ENCODE measurements around the gene PSME3IP1.
"Not testable (repeated sequence)": the region's sequence is repeated elsewhere in the genome, so short reads cannot be mapped to it uniquely, and the experiment has no call there.

Gene PSME3IP1

DNA sequence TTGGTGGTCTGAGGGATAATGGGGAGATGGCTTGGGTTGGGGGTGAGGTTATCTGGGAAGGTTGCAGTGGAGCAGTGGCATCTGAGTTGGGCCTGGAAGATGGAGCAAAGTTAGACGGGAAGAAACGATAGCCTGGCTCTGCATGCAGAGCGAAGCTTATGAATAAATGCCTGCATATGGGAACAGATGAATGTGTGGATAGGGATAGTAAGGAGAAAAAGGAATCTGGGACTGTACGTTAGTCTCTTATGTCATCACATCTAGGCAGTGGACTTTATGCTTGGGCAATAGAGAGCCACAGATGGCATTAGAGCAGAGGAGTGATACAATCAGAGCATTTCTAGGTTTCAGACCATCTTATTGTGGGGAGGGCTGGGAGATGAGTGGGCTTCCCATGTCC, 60.5 kb downstream of the PSME3IP1 start:
- no peak for DNase-seq (ENCODE audit: low read depth in 2 of 2)

DNA sequence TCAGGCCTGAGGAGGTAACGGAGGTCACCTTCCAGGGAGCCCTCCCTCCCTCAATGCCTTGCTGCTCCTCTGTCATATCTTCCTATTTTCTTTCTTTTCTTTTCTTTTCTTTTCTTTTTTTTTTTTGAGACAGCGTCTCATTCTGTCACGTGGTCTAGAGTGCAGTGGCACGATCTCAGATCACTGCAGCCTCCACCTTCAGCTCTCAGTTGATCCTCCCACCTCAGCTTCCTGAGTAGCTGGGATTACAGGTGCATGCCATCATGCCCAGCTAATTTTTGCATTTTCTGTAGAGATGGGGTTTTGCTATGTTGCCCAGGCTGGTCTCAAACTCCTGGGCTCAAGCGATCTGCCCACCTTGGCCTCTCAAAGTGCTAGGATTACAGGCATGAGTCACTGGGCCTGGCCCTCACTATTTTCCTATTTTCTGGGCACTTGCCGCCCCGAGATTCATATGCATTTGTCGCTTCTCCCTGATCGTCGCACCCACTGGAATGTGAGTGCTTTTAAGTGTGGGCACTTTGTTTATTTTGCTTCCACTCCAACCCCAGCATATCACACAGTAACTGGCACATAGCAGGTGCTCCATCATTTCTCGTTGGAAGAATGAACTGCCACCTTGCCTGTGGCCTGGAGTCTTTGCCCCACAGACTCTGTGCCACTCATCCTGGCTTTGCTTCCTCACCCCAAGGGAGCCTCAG, 61.7 kb downstream of the PSME3IP1 start:
- no peak for DNase-seq (ENCODE audit: low read depth in 2 of 2)

GRCh38 chr16:57123216-57123973, 62.4 kb downstream of the PSME3IP1 start:
- DNase-seq (ENCODE audit: low read depth in 2 of 2): no peak

- DNase-seq (ENCODE audit: low read depth in 2 of 2): no peak
These were observed 67.3 kb downstream of the PSME3IP1 start for GRCh38 chr16:57118461-57119084.

GRCh38 chr16:57115514-57116182, 70.2 kb downstream of the PSME3IP1 start:
- no peak for DNase-seq (ENCODE audit: low read depth in 2 of 2)

GRCh38 chr16:57115168-57115513, 70.7 kb downstream of the PSME3IP1 start:
- no peak for DNase-seq (ENCODE audit: low read depth in 2 of 2)

GRCh38 chr16:57113664-57114063, 72.2 kb downstream of the PSME3IP1 start:
- no peak for DNase-seq (ENCODE audit: low read depth in 2 of 2)

DNA sequence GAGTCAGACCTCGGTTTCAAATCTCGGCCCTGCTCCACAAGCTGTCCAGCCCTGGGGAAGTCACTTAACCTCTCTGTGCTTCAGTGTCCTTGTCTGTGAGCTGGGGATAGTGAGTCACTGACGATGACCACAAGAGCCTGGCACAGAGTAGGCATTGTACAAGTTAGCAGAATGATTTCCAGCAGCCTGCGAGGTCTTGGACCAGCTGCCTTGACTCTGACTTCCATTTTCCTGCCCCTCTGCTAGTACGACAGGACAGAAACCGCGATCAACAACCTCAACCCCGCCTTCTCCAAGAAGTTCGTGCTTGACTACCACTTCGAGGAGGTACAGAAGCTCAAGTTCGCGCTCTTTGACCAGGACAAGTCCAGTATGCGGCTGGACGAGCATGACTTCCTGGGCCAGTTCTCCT, 72.8 kb downstream of the PSME3IP1 start:
- DNase-seq (ENCODE audit: low read depth in 2 of 2): no peak

DNA sequence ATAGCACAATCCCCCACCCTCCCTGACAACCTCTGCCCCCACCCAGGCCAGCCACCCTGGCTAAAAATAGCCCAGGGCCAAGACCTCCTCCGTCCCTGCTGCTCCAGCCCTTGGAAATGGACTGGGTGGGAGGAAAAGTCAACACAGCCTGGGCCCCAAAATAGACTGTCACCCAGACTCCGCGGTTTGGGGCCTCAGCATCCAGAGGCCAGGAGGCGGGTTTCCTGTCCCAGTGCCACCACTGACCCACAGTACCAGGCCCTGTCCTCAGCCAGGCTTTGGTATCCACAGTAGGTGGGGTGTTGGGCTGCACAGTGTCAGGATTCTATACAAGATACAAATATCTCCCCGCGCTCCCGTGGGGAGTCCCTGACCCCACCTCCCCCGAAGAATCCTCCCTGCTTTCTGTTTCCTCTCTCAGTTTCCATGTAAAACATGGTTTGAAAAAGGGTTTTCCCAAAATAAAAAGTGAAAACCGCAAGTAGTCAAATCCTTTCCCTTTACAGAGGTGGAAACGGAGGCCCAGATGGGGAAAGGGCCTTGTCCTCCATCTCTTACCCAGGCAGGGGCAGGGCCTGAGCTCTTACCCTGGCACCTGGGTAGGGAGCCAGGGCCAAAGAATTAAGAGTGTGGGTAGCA, 73.3 kb downstream of the PSME3IP1 start:
- no peak for DNase-seq (ENCODE audit: low read depth in 2 of 2)

GRCh38 chr16:57111420-57111819, 74.4 kb downstream of the PSME3IP1 start:
- DNase-seq (ENCODE audit: low read depth in 2 of 2): no peak

DNA sequence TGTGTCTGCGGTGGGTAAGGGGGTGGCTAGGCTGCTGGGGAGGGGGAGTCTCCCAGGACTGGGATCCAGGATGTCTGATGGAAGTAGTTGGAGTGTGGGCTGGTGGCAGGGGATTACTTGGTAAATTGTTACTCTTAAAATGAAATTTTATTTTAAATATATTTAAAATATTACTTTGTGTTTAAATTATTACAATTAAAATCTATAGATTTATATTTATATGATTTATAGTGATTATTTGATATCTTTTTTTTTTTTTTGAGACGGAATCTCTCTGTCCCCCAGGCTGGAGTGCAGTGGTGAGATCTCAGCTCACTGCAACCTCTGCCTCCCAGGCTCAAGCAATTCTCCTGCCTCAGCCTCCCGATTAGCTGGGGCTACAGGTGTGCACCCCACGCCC, 74.9 kb downstream of the PSME3IP1 start:
- no peak for DNase-seq (ENCODE audit: low read depth in 2 of 2)

DNA sequence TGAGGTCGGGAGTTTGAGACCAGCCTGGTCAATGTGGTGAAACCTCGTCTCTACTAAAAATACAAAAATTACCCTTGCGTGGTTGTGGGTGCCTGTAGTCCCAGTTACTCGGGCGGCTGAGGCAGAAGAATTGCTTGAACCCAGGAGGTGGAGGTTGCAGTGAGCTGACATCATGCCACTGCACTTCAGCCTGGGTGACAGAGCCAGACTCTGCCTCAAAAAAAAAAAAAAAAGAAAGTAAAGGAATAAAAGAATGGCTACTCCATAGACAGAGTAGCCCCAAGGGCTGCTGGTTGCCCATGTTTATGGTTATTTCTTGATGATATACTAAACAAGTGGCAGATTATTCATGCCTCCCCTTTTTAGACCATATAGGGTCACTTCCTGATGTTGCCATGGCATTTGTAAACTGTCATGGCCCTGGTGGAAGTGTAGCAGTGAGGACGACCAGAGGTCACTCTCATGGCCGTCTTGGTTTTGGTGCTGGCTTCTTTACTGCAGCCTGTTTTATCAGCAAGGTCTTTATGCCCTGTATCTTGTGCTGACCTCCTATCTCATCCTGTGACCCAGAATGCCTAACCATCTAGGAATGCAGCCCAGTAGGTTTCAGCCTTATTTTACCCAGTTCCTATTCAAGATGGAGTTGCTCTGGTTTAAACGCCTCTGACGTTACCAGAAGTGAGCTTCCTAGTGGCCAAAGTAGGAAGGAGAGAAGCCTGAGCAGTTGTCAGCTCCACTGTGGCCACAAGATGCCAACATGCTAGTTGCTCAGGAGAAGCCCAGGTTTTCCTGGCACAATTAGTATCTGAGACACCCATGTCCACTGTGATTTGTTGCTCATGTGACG, 76.4 kb downstream of the PSME3IP1 start:
- not testable (repeated sequence) for DNase-seq (ENCODE audit: low read depth in 2 of 2)

- DNase-seq (ENCODE audit: low read depth in 2 of 2): no peak
These were observed 77.4 kb downstream of the PSME3IP1 start for GRCh38 chr16:57108432-57108831.

GRCh38 chr16:57107321-57107922, 78.4 kb downstream of the PSME3IP1 start:
- DNase-seq (ENCODE audit: low read depth in 2 of 2): no peak

GRCh38 chr16:57106767-57107166, 79.1 kb downstream of the PSME3IP1 start:
- no peak for DNase-seq (ENCODE audit: low read depth in 2 of 2)

- DNase-seq (ENCODE audit: low read depth in 2 of 2): no peak
These were observed 80.7 kb downstream of the PSME3IP1 start for GRCh38 chr16:57105184-57105583.

DNA sequence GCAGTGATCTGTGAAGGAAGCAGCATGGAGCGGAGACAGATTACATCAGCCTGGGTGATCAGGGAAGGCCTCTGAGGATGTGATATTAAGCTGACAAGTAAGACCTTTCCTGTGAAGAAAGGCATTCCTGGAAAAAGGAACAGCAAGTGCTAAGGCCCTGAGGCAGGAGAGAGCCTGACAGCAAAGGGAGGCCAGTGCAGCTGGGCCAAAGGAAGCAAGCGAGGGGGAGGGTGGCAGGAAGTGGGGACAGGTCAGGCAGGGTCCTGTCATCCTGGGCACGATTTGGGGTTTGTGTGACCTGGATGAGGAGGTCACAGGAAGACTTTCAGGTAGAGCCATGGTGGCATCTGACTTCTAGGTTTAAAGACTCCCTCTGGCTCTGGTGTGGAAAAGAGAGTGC, 81.1 kb downstream of the PSME3IP1 start:
- DNase-seq (ENCODE audit: low read depth in 2 of 2): no peak

DNA sequence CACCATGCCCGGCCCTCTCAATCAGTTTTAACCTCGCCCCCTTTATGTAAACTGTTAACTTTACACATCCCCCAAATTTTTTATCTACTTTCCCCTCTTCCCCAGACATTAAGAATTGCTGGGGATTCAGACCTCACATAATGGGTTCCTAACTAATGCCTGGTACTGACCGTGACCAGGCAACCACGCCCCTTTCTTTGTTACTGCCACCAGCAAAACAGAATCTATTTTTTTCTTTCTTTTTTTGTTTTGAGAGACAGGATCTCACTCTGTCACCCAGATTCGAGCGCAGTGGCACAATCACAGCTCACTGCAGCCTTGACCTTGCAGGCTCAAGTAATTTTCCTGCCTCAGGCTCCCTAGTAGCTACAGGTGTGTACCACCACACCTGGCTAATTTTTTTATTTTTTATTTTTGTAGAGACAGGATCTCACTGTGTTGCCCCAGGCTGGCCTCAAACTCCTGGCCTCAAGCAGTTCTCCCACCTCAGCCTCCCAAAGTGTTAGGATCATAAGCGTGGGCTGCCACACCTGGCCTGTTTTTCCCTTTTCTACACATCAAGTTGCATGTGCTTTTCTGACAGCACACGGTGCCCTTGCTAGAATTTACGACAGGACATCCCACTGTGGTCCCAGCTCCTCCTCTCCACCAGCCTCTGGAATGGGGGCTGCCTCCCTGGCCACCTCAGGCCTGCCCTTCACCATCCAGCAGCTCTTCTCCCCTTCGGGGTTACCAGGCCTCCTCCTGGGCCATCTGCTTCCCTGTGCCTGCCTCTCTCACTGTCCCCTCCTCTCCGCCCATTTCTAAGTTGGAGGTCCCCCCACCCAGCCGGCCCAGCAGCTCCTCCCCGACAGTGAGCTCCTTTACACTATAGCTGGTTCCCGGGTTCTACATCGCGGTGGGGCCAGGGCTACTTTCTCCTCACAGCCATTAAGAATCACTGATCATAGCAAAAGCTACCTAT, 82.7 kb downstream of the PSME3IP1 start:
- no peak for DNase-seq (ENCODE audit: low read depth in 2 of 2)
